GM12873 (cell line): ENCODE measurements around the gene MRPL41.

Experiments used
- TF ChIP-seq, protein P1 (sequence below): IDR thresholded peaks from 2 replicates; pipeline ENCODE4 v1.5.1; 2012; ENCODE audit warnings: low read depth, mild to moderate bottlenecking, moderate library complexity, low read length, control low read depth; ENCODE audit not compliant: insufficient read depth; ENCODE audit errors: missing control alignments

The MRPL41 gene

DNA sequence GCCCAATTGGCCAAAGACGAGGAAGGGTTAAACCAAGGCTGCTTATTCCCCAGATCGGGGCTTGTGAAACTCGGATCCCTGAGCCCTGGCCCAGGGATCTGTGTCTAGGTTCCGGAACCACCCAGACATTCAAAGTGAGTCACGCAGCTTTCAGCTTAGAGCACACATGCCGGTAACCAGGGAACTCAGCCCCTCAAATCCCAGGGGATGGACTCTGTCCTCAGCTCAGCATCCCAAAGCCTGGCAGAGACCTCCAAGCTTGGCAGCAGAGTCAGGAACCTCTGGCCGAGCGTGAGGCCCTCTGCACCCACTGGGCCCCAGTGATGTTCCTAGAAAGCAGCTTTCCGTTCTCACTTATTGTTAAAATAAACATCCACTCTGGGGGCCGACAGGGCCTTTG lies 6.6 kb upstream of the MRPL41 start:
- TF ChIP-seq, protein P1, sequence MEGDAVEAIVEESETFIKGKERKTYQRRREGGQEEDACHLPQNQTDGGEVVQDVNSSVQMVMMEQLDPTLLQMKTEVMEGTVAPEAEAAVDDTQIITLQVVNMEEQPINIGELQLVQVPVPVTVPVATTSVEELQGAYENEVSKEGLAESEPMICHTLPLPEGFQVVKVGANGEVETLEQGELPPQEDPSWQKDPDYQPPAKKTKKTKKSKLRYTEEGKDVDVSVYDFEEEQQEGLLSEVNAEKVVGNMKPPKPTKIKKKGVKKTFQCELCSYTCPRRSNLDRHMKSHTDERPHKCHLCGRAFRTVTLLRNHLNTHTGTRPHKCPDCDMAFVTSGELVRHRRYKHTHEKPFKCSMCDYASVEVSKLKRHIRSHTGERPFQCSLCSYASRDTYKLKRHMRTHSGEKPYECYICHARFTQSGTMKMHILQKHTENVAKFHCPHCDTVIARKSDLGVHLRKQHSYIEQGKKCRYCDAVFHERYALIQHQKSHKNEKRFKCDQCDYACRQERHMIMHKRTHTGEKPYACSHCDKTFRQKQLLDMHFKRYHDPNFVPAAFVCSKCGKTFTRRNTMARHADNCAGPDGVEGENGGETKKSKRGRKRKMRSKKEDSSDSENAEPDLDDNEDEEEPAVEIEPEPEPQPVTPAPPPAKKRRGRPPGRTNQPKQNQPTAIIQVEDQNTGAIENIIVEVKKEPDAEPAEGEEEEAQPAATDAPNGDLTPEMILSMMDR, result no peak

- TF ChIP-seq, protein P1, result no peak
These were observed 3.8 kb upstream of the MRPL41 start for GRCh38 chr9:137547687-137548543.

GRCh38 chr9:137550231-137550621 lies 1.5 kb upstream of the MRPL41 start, which contains the start of gene PNPLA7:
TSS of gene PNPLA7 (minus strand) at chr9:137550402. CDS start at chr9:137550197, 205 bp downstream.
- TF ChIP-seq, protein P1, result no peak

DNA sequence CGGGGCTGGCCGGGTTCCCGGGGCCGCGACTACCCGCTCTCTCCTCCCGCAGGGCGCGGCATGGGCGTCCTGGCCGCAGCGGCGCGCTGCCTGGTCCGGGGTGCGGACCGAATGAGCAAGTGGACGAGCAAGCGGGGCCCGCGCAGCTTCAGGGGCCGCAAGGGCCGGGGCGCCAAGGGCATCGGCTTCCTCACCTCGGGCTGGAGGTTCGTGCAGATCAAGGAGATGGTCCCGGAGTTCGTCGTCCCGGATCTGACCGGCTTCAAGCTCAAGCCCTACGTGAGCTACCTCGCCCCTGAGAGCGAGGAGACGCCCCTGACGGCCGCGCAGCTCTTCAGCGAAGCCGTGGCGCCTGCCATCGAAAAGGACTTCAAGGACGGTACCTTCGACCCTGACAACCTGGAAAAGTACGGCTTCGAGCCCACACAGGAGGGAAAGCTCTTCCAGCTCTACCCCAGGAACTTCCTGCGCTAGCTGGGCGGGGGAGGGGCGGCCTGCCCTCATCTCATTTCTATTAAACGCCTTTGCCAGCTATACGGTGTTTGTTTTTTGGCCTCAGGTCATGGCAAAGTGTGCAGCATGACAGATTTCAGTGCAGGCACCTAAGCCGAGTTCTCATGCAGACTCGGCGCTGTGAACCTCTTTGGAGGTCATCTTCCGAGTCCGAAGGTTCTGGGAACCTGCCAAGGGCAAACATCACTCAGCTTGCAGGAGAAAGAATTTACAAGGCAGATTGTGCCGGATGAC lies 516 bp downstream of the MRPL41 start:
- TF ChIP-seq, protein P1, result no peak

- TF ChIP-seq, protein P1, result no peak
These were observed 2.7 kb downstream of the MRPL41 start for GRCh38 chr9:137554349-137554748.

DNA sequence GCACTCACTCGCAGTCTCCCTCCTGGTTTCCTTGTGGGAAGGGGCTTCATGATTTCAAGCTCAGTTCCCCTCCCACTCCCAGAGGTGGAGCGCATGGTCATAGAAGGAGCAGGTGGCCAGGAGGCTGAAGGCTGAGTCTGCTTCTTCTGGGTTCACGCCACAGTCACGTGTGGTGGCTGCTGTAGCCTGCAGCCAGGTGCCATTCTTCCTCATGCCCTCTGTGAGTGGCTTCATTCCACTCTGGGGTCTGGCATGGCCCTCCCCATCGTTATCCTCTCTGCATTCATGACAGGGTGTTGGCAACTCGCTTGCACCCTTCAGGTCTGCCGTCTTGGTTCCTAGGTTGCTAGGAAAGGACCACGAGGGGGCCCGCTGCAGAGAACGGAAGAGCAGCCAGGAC lies 3.5 kb downstream of the MRPL41 start:
- TF ChIP-seq, protein P1, result no peak
